NB4 (cell line): ENCODE measurements around the gene BAG1.

Source experiments
- MAX ChIP-seq: IDR thresholded peaks from 2 replicates; pipeline ENCODE4 v1.6.1; 2011; ENCODE audit warnings: low read depth, low read length
- POLR2A ChIP-seq: IDR thresholded peaks from 2 replicates; pipeline ENCODE4 v1.6.1; 2011; ENCODE audit warnings: mild to moderate bottlenecking; ENCODE audit not compliant: insufficient read length; ENCODE audit errors: extremely low read depth
- TF ChIP-seq, protein P1 (sequence below): IDR thresholded peaks from one replicate; pipeline ENCODE4 v1.5.1; 2012; ENCODE audit warnings: low read depth, low read length

DNA sequence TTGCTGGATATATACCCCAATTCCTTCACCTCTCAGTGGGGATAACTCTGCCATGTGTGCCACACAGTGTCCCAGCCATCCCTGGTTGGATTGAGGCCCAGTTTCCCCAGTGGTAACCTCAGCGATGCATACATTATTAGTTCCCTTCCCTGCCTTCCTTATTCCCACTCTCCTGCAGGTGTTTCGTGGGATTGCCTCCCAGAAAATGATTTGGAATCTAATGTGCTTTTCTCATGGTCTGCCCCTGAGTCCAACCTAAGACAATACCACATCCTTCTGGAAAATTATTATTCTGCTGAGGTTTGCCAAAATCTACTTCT, 32.9 kb downstream of the BAG1 start:
- TF ChIP-seq, protein P1, sequence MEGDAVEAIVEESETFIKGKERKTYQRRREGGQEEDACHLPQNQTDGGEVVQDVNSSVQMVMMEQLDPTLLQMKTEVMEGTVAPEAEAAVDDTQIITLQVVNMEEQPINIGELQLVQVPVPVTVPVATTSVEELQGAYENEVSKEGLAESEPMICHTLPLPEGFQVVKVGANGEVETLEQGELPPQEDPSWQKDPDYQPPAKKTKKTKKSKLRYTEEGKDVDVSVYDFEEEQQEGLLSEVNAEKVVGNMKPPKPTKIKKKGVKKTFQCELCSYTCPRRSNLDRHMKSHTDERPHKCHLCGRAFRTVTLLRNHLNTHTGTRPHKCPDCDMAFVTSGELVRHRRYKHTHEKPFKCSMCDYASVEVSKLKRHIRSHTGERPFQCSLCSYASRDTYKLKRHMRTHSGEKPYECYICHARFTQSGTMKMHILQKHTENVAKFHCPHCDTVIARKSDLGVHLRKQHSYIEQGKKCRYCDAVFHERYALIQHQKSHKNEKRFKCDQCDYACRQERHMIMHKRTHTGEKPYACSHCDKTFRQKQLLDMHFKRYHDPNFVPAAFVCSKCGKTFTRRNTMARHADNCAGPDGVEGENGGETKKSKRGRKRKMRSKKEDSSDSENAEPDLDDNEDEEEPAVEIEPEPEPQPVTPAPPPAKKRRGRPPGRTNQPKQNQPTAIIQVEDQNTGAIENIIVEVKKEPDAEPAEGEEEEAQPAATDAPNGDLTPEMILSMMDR: no peak
- TF ChIP-seq POLR2A (no peak), MAX (no peak)
